Vagina (tissue), 2 donors: ENCODE measurements around the gene FUBP1. TPM values are rescaled to one million over a fixed set of nuclear protein-coding genes. Genes with fewer than 3 reads are reported as not detected.

Experiments
- DNase-seq, 2 donors: peaks; one replicate each; pipeline ENCODE4 v3.0.0-alpha.2; 2017; ENCODE audit errors: extremely low spot score in 2 of 2
- H3K27ac ChIP-seq: fragments of 200-600 bp; sonication (generic); one replicate; pipeline ENCODE4 v1.5.1; 2019
- H3K27me3 ChIP-seq: fragments of 200-600 bp; sonication (generic); one replicate; pipeline ENCODE4 v1.5.1; 2019
- H3K36me3 ChIP-seq, 2 donors: fragments of 200-600 bp; sonication (generic); one replicate each; pipeline ENCODE4 v1.5.1; 2017 to 2019
- H3K4me1 ChIP-seq: fragments of 200-600 bp; sonication (generic); one replicate; pipeline ENCODE4 v1.5.1; 2019
- H3K4me3 ChIP-seq, 2 donors: fragments of 200-600 bp; sonication (generic); 1 replicate in 1 of 2; 2 replicates in 1 of 2; pipeline ENCODE4 v1.5.1; 2016 to 2019
- H3K9me3 ChIP-seq: fragments of 200-600 bp; sonication (generic); one replicate; pipeline ENCODE4 v1.5.1; 2019
- CTCF ChIP-seq, 3 experiments: fragments of 450-650 bp in 2 of 3; fragments of 200-600 bp in 1 of 3; sonication (generic) in 1 of 3; IDR thresholded peaks; one replicate each; pipeline ENCODE4 v1.5.1; 2017 to 2019; ENCODE audit warnings: antibody characterized with exemption in 3 of 3, mild to moderate bottlenecking in 2 of 3, moderate library complexity in 2 of 3
- POLR2A ChIP-seq, 2 donors: fragments of 450-650 bp; IDR thresholded peaks; one replicate each; pipeline ENCODE4 v1.6.1; 2017; ENCODE audit warnings: antibody characterized with exemption in 2 of 2, mild to moderate bottlenecking in 2 of 2, moderate library complexity in 2 of 2
- POLR2AphosphoS5 ChIP-seq, 2 donors: sonication (generic); formaldehyde crosslinking; IDR thresholded peaks; one replicate each; pipeline ENCODE4 v1.9.0; 2017; ENCODE audit warnings: antibody characterized with exemption in 2 of 2, mild to moderate bottlenecking in 2 of 2, low read depth in 1 of 2; ENCODE audit not compliant: insufficient read depth in 1 of 2
- intact Hi-C: fragments of 100-400 bp; cut with DNase I; formaldehyde crosslinking; loops from one replicate; pipeline ENCODE4 v1.15.1; 2023
- total RNA-seq: library from RNA; depleted of rRNA; stranded (reverse); fragments of >200 nt; gene quantifications from one replicate; pipeline ENCODE4 v1.2.3, GENCODE V29; 2016

Gene FUBP1
- total RNA-seq, 1 donor from 2014 or later, result 85.7 TPM

GRCh38 chr1:77978293-77978968, 441 bp downstream of the FUBP1 start:
- intact Hi-C loops, result loop anchor here (2.0 kb wide), 1 partner anchor 26 kb away; the partner anchor contains the start of gene DNAJB4
- peak in 1 of 2 donors; percentile 50 for TF ChIP-seq POLR2AphosphoS5 (IDR thresholded peaks at IDR 0.05; ENCODE audit: insufficient read depth in 1 of 2, low read depth in 1 of 2)
- TF ChIP-seq POLR2A (IDR thresholded peaks at IDR 0.05), result peak in 1 of 2 donors; percentile 31
- no peak for TF ChIP-seq CTCF (IDR thresholded peaks at IDR 0.05)
- Histone ChIP-seq H3K36me3 (no peaks in the 10 kb centered on the region), H3K4me1 (peaks cover 52% of the 10 kb centered on the region), H3K27me3 (no peaks in the 10 kb centered on the region), H3K9me3 (no peaks in the 10 kb centered on the region), H3K4me3 (peak overlapping the region; percentile 67 to 73), H3K27ac (peak overlapping the region; percentile 92)
- peak in 1 of 2 donors; percentile 90 for DNase-seq

- DNase-seq, result no peak
- no peaks in the 10 kb centered on the region for H3K27me3 ChIP-seq
- H3K27ac ChIP-seq, result peak overlapping the region; percentile 92
- intact Hi-C loops, result loop anchor here (2.0 kb wide), 1 partner anchor 27 kb away; the partner anchor contains the start of gene DNAJB4
- H3K4me1 ChIP-seq, result peaks cover 55% of the 10 kb centered on the region
- no peaks in the 10 kb centered on the region for H3K36me3 ChIP-seq
- TF ChIP-seq POLR2A (IDR thresholded peaks at IDR 0.05) (no peak), POLR2AphosphoS5 (IDR thresholded peaks at IDR 0.05; ENCODE audit: insufficient read depth in 1 of 2, low read depth in 1 of 2) (no peak), CTCF (IDR thresholded peaks at IDR 0.05) (no peak)
- peak overlapping the region; percentile 67 to 73 for H3K4me3 ChIP-seq
- no peaks in the 10 kb centered on the region for H3K9me3 ChIP-seq
Measured at GRCh38 chr1:77977989-77978292, 931 bp downstream of the FUBP1 start.

GRCh38 chr1:77976433-77977076, 2.3 kb downstream of the FUBP1 start:
- Histone ChIP-seq H3K4me3 (peak overlapping the region; percentile 67 to 73), H3K36me3 (no peaks in the 10 kb centered on the region), H3K27ac (peak overlapping the region; percentile 92), H3K27me3 (no peaks in the 10 kb centered on the region), H3K9me3 (no peaks in the 10 kb centered on the region), H3K4me1 (peaks cover 63% of the 10 kb centered on the region)
- DNase-seq, result no peak
- intact Hi-C loops, result no loop called here
- no peak for TF ChIP-seq POLR2AphosphoS5 (IDR thresholded peaks at IDR 0.05; ENCODE audit: insufficient read depth in 1 of 2, low read depth in 1 of 2)
- no peak for TF ChIP-seq CTCF (IDR thresholded peaks at IDR 0.05)
- TF ChIP-seq POLR2A (IDR thresholded peaks at IDR 0.05), result no peak

- intact Hi-C loops, result no loop called here
- H3K4me3 ChIP-seq, result peak overlapping the region; percentile 67 to 73
- H3K27me3 ChIP-seq, result no peaks in the 10 kb centered on the region
- TF ChIP-seq POLR2AphosphoS5 (IDR thresholded peaks at IDR 0.05; ENCODE audit: insufficient read depth in 1 of 2, low read depth in 1 of 2) (no peak), POLR2A (IDR thresholded peaks at IDR 0.05) (no peak), CTCF (IDR thresholded peaks at IDR 0.05) (no peak)
- DNase-seq, result no peak
- H3K4me1 ChIP-seq, result peaks cover 67% of the 10 kb centered on the region
- H3K9me3 ChIP-seq, result no peaks in the 10 kb centered on the region
- no peaks in the 10 kb centered on the region for H3K36me3 ChIP-seq
- H3K27ac ChIP-seq, result peak overlapping the region; percentile 92
Measured at GRCh38 chr1:77975907-77976306, 3.0 kb downstream of the FUBP1 start.

GRCh38 chr1:77975386-77975785, 3.5 kb downstream of the FUBP1 start:
- Histone ChIP-seq H3K4me1 (peaks cover 72% of the 10 kb centered on the region), H3K4me3 (peak overlapping the region in 1 of 2 donors; percentile 7), H3K27me3 (no peaks in the 10 kb centered on the region), H3K9me3 (no peaks in the 10 kb centered on the region), H3K27ac (no peak overlapping the region), H3K36me3 (peaks cover 0 to 4% of the 10 kb centered on the region in 2 donors)
- intact Hi-C loops, result no loop called here
- no peak for TF ChIP-seq POLR2A (IDR thresholded peaks at IDR 0.05)
- no peak for TF ChIP-seq POLR2AphosphoS5 (IDR thresholded peaks at IDR 0.05; ENCODE audit: insufficient read depth in 1 of 2, low read depth in 1 of 2)
- no peak for TF ChIP-seq CTCF (IDR thresholded peaks at IDR 0.05)
- no peak for DNase-seq
